Tibial nerve (tissue), 4 donors: ENCODE measurements around the gene POU3F3. TPM values are rescaled to one million over a fixed set of nuclear protein-coding genes. Genes with fewer than 3 reads are reported as not detected.

Source experiments
- DNase-seq, 2 donors: peaks; one replicate each; pipeline ENCODE4 v3.0.0-alpha.2; 2019; ENCODE audit warnings: low spot score in 2 of 2
- H3K27ac ChIP-seq, 4 donors: fragments of 200-600 bp; sonication (generic) in 3 of 4; one replicate each; pipeline ENCODE4 v1.5.1; 2017 to 2019; ENCODE audit warnings: mild to moderate bottlenecking in 1 of 4
- H3K27me3 ChIP-seq, 2 donors: fragments of 200-600 bp; sonication (generic) in 1 of 2; one replicate each; pipeline versions ENCODE4 v1.5.1 to v1.6.0; 2017 to 2019
- H3K36me3 ChIP-seq, 3 donors: fragments of 200-600 bp; sonication (generic); one replicate each; pipeline ENCODE4 v1.5.1; 2018 to 2019
- H3K4me1 ChIP-seq, 4 donors: fragments of 200-600 bp; sonication (generic) in 3 of 4; one replicate each; pipeline ENCODE4 v1.5.1; 2017 to 2019
- H3K4me3 ChIP-seq, 4 donors: fragments of 200-600 bp; sonication (generic) in 3 of 4; one replicate each; pipeline ENCODE4 v1.5.1; 2017 to 2019; ENCODE audit warnings: mild to moderate bottlenecking in 1 of 4, moderate library complexity in 1 of 4
- H3K9me3 ChIP-seq, 4 donors: fragments of 200-600 bp; sonication (generic) in 3 of 4; one replicate each; pipeline ENCODE4 v1.5.1; 2017 to 2019
- EP300 ChIP-seq, 2 donors: sonication (generic); formaldehyde crosslinking; IDR thresholded peaks; one replicate each; pipeline ENCODE4 v1.6.1; 2017; ENCODE audit warnings: antibody characterized with exemption in 2 of 2, mild to moderate bottlenecking in 1 of 2
- POLR2A ChIP-seq, 2 donors: fragments of 450-650 bp; IDR thresholded peaks; one replicate each; pipeline ENCODE4 v1.6.1; 2017; ENCODE audit warnings: antibody characterized with exemption in 2 of 2, mild to moderate bottlenecking in 2 of 2, moderate library complexity in 2 of 2
- WGBS, 2 donors: methylation state at CpG; one replicate each; pipeline ENCODE4 v1.1.5; 2018; 5-methylcytosine and 5-hydroxymethylcytosine counted together
- total RNA-seq, 4 donors: library from RNA; depleted of rRNA; stranded (reverse); fragments of >200 nt; gene quantifications; one replicate each; pipeline ENCODE4 v1.1.0, GENCODE V29; 2016
- TF ChIP-seq, protein P1 (sequence below), 5 experiments: fragments of 200-600 bp in 3 of 5; fragments of 450-650 bp in 2 of 5; sonication (generic) in 3 of 5; IDR thresholded peaks; one replicate each; pipeline ENCODE4 v1.5.1; 2016 to 2019; ENCODE audit warnings: antibody characterized with exemption in 5 of 5, mild to moderate bottlenecking in 3 of 5, moderate library complexity in 2 of 5

The POU3F3 gene
- total RNA-seq, 4 donors from 2014 or later: not detected

DNA sequence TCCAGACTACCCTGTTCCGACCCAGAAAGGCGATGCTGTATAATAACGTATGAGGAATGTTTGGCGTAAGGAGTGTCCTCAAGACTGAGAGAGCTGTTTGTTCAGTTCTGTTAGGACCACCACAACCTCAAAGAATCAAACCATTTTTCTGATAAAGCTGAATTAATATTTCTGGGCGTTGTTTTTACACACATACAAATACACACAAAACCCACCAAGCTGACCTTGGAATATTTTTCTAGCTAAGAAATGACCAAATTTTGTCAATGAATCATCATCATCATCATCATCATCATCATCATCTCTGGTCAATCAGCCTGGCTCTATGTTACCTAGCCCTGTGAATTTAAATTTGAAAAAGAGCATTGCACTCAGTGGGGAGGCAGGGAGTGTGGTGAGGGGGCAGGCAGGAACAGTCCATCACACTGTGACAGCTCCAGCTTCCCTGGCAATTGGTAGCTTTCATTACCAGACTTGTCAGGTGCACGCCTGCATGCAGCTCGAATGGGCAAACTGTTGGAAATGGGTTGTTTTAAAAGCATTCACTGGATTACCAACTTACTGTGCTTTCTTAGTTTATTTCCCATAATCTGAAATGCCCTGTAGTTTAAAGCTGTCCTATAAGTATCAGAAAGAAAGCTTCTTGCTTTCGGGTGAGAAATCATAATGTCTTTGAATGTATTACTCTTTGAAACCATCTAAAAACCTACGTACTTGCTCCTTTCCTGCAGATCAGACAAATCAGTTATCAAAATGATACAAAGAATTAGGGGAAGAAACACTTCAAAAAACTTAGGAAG lies 6.9 kb upstream of the POU3F3 start:
- Histone ChIP-seq H3K27me3 (peaks cover 2 to 100% of the 10 kb centered on the region in 2 donors), H3K4me3 (no peak overlapping the region), H3K36me3 (no peaks in the 10 kb centered on the region), H3K9me3 (no peaks in the 10 kb centered on the region), H3K27ac (no peak overlapping the region), H3K4me1 (peaks cover 0 to 50% (median 12%) of the 10 kb centered on the region in 4 donors)
- TF ChIP-seq, protein P1, sequence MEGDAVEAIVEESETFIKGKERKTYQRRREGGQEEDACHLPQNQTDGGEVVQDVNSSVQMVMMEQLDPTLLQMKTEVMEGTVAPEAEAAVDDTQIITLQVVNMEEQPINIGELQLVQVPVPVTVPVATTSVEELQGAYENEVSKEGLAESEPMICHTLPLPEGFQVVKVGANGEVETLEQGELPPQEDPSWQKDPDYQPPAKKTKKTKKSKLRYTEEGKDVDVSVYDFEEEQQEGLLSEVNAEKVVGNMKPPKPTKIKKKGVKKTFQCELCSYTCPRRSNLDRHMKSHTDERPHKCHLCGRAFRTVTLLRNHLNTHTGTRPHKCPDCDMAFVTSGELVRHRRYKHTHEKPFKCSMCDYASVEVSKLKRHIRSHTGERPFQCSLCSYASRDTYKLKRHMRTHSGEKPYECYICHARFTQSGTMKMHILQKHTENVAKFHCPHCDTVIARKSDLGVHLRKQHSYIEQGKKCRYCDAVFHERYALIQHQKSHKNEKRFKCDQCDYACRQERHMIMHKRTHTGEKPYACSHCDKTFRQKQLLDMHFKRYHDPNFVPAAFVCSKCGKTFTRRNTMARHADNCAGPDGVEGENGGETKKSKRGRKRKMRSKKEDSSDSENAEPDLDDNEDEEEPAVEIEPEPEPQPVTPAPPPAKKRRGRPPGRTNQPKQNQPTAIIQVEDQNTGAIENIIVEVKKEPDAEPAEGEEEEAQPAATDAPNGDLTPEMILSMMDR (IDR thresholded peaks at IDR 0.05): no peak
- TF ChIP-seq EP300 (IDR thresholded peaks at IDR 0.05): no peak
- no peak for TF ChIP-seq POLR2A (IDR thresholded peaks at IDR 0.05)
- 18 to 20% methylated on average over 9 of the region's 9 CpGs for WGBS, 2 donors
- no peak for DNase-seq

DNA sequence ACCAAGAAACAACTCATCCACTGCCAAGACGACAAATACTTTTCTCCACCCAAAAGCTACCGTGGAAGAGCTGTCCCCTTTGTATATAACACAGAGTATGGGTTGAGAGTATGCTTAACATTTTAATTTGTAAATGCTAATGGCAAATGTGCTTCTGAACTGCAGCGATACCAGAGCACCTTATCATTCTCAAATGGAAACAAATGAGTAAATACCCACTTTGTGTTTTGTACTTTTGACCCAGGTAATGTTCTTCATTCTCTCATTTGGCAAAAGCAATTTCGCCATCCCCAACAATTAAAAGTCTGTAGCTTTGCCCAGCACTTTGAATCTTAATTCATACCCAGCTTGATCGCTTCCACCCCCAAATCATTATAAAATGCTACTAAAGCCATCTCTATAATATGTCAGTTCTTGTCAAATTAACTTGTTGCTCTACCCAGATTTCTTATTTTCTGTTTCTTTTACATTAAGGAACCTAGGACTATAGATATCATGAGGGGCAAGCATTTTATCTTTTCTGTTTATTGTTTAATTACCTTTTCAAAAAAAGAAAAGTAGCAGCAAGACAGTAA lies 6.2 kb upstream of the POU3F3 start:
- peaks cover 0 to 53% (median 16%) of the 10 kb centered on the region in 4 donors for H3K4me1 ChIP-seq
- no peak overlapping the region for H3K4me3 ChIP-seq
- no peak for TF ChIP-seq POLR2A (IDR thresholded peaks at IDR 0.05)
- no peak for TF ChIP-seq EP300 (IDR thresholded peaks at IDR 0.05)
- TF ChIP-seq, protein P1 (IDR thresholded peaks at IDR 0.05): no peak
- H3K9me3 ChIP-seq: no peaks in the 10 kb centered on the region
- DNase-seq: no peak
- WGBS, 2 donors: 12 to 17% methylated on average over 5 of the region's 5 CpGs
- H3K27ac ChIP-seq: no peak overlapping the region
- H3K27me3 ChIP-seq: peaks cover 2 to 100% of the 10 kb centered on the region in 2 donors
- H3K36me3 ChIP-seq: no peaks in the 10 kb centered on the region

GRCh38 chr2:104848526-104848925 lies 5.4 kb upstream of the POU3F3 start:
- Histone ChIP-seq H3K4me3 (no peak overlapping the region), H3K36me3 (no peaks in the 10 kb centered on the region), H3K27me3 (peaks cover 2 to 100% of the 10 kb centered on the region in 2 donors), H3K4me1 (peaks cover 0 to 53% (median 21%) of the 10 kb centered on the region in 4 donors), H3K27ac (no peak overlapping the region), H3K9me3 (no peaks in the 10 kb centered on the region)
- DNase-seq: no peak
- 21 to 25% methylated on average over 4 of the region's 4 CpGs for WGBS, 2 donors
- TF ChIP-seq EP300 (IDR thresholded peaks at IDR 0.05) (no peak), POLR2A (IDR thresholded peaks at IDR 0.05) (no peak)
- TF ChIP-seq, protein P1 (IDR thresholded peaks at IDR 0.05): no peak

GRCh38 chr2:104849101-104849500 lies 4.8 kb upstream of the POU3F3 start:
- WGBS, 2 donors: 10 to 13% methylated on average over 1 of the region's 1 CpG
- no peaks in the 10 kb centered on the region for H3K36me3 ChIP-seq
- H3K27ac ChIP-seq: no peak overlapping the region
- peaks cover 2 to 100% of the 10 kb centered on the region in 2 donors for H3K27me3 ChIP-seq
- H3K4me3 ChIP-seq: no peak overlapping the region
- no peaks in the 10 kb centered on the region for H3K9me3 ChIP-seq
- no peak for DNase-seq
- peaks cover 0 to 53% (median 24%) of the 10 kb centered on the region in 4 donors for H3K4me1 ChIP-seq
- TF ChIP-seq, protein P1 (IDR thresholded peaks at IDR 0.05): no peak
- TF ChIP-seq POLR2A (IDR thresholded peaks at IDR 0.05): no peak
- no peak for TF ChIP-seq EP300 (IDR thresholded peaks at IDR 0.05)

GRCh38 chr2:104849618-104850141 lies 4.2 kb upstream of the POU3F3 start:
- 4 to 7% methylated on average over 7 of the region's 7 CpGs for WGBS, 2 donors
- H3K4me1 ChIP-seq: peaks cover 0 to 53% (median 22%) of the 10 kb centered on the region in 4 donors
- no peak overlapping the region for H3K27ac ChIP-seq
- H3K36me3 ChIP-seq: no peaks in the 10 kb centered on the region
- DNase-seq: no peak
- H3K4me3 ChIP-seq: no peak overlapping the region
- TF ChIP-seq, protein P1 (IDR thresholded peaks at IDR 0.05): peak; percentile 46 to 73 (median 65)
- no peak for TF ChIP-seq POLR2A (IDR thresholded peaks at IDR 0.05)
- H3K27me3 ChIP-seq: peaks cover 2 to 100% of the 10 kb centered on the region in 2 donors
- no peaks in the 10 kb centered on the region for H3K9me3 ChIP-seq
